GM23338 (cell line): Measurements from ENCODE around the gene SERPINB8. TPM values are rescaled to one million over a fixed set of nuclear protein-coding genes. Genes with fewer than 3 reads are reported as not detected.

Experiments used
- ATAC-seq: fragments of 200-7000 bp; cut with Tn5 transposase; 3 replicates; pipeline ENCODE4 v1.9.1; 2020
- DNase-seq: peaks from one replicate; pipeline ENCODE4 v3.0.0-alpha.2; 2015; ENCODE audit warnings: low spot score
- H2AFZ ChIP-seq: fragments of 200-600 bp; sonication (generic); 2 replicates; pipeline ENCODE4 v1.8.0; 2016; ENCODE audit warnings: antibody characterized with exemption, mild to moderate bottlenecking, moderate library complexity
- H3F3A ChIP-seq: fragments of 200-600 bp; sonication (generic); replicated peaks from 2 replicates; pipeline ENCODE4 v1.8.0; 2017; ENCODE audit warnings: antibody characterized with exemption, mixed run types, low read depth
- H3K27ac ChIP-seq: fragments of 200-600 bp; sonication (generic); 2 replicates; pipeline ENCODE4 v1.6.1; 2016; ENCODE audit warnings: low read depth
- H3K27me3 ChIP-seq: fragments of 200-600 bp; sonication (generic); 2 replicates; pipeline ENCODE4 v1.8.0; 2016; ENCODE audit warnings: mild to moderate bottlenecking, mixed run types, moderate library complexity; ENCODE audit not compliant: insufficient read depth
- H3K36me3 ChIP-seq: fragments of 200-600 bp; sonication (generic); 2 replicates; pipeline ENCODE4 v1.8.0; 2016; ENCODE audit warnings: mild to moderate bottlenecking; ENCODE audit not compliant: insufficient read depth
- H3K4me1 ChIP-seq: fragments of 200-600 bp; sonication (generic); 2 replicates; pipeline ENCODE4 v1.8.0; 2016; ENCODE audit warnings: mild to moderate bottlenecking, moderate library complexity; ENCODE audit not compliant: insufficient read depth
- H3K4me2 ChIP-seq: fragments of 200-600 bp; sonication (generic); 2 replicates; pipeline ENCODE4 v1.7.1; 2017; ENCODE audit warnings: mixed run types
- H3K4me3 ChIP-seq: fragments of 200-600 bp; sonication (generic); 2 replicates; pipeline ENCODE4 v1.6.1; 2016; ENCODE audit warnings: mixed run types
- H3K79me2 ChIP-seq: fragments of 200-600 bp; sonication (generic); replicated peaks from 2 replicates; pipeline ENCODE4 v1.8.0; 2017; ENCODE audit warnings: mild to moderate bottlenecking; ENCODE audit not compliant: insufficient read depth
- H3K9me2 ChIP-seq: fragments of 200-600 bp; sonication (generic); 2 replicates; pipeline ENCODE4 v1.8.0; 2017; ENCODE audit not compliant: insufficient read depth
- H4K20me1 ChIP-seq: fragments of 200-600 bp; sonication (generic); replicated peaks from 2 replicates; pipeline ENCODE4 v1.8.0; 2017; ENCODE audit warnings: mild to moderate bottlenecking; ENCODE audit not compliant: insufficient read depth
- H3K27ac Mint-ChIP-seq: 2 replicates; pipeline ENCODE4 v1.8.0; 2020; ENCODE audit warnings: inconsistent platforms, mild to moderate bottlenecking, moderate library complexity, mixed read lengths
- H3K27me3 Mint-ChIP-seq: 3 replicates; pipeline ENCODE4 v1.8.0; 2022; ENCODE audit warnings: low read depth, mild to moderate bottlenecking, moderate library complexity, mixed read lengths, inconsistent platforms; ENCODE audit not compliant: insufficient read depth, poor library complexity
- H3K36me3 Mint-ChIP-seq: 3 replicates; pipeline ENCODE4 v1.8.0; 2021; ENCODE audit warnings: low read depth, mild to moderate bottlenecking, inconsistent platforms, moderate library complexity, mixed read lengths
- H3K4me1 Mint-ChIP-seq: 3 replicates; pipeline ENCODE4 v1.8.0; 2020; ENCODE audit warnings: mild to moderate bottlenecking, inconsistent platforms, mixed read lengths
- H3K4me3 Mint-ChIP-seq: 3 replicates; pipeline ENCODE4 v1.8.0; 2021; ENCODE audit warnings: moderate library complexity, mild to moderate bottlenecking, inconsistent platforms, mixed read lengths
- H3K9me3 Mint-ChIP-seq: 3 replicates; pipeline ENCODE4 v1.8.0; 2020; ENCODE audit warnings: moderate library complexity, mild to moderate bottlenecking, inconsistent platforms, mixed read lengths
- CREB1 ChIP-seq: fragments of 250-450 bp; sonication (Bioruptor Pico); IDR thresholded peaks from 2 replicates; pipeline ENCODE4 v1.5.0; 2020; ENCODE audit warnings: low read depth, mild to moderate bottlenecking, moderate library complexity
- ETS1 ChIP-seq: IDR thresholded peaks from 2 replicates; pipeline ENCODE4 v1.6.1; 2016; ENCODE audit warnings: antibody characterized with exemption
- EZH2 ChIP-seq: fragments of 200-600 bp; sonication (generic); IDR thresholded peaks from one replicate; pipeline ENCODE4 v1.8.0; 2017; ENCODE audit warnings: antibody characterized with exemption, mild to moderate bottlenecking, low read depth; ENCODE audit not compliant: unreplicated experiment
- EZH2phosphoT487 ChIP-seq: fragments of 200-600 bp; sonication (generic); IDR thresholded peaks from one replicate; pipeline ENCODE4 v1.8.1; 2018; ENCODE audit warnings: antibody characterized with exemption; ENCODE audit not compliant: unreplicated experiment
- JUNB ChIP-seq: IDR thresholded peaks from one replicate; pipeline ENCODE4 v1.6.1; 2016; ENCODE audit warnings: antibody characterized with exemption; ENCODE audit not compliant: unreplicated experiment
- NANOG ChIP-seq: IDR thresholded peaks from 2 replicates; pipeline ENCODE4 v1.6.1; 2016; ENCODE audit warnings: antibody characterized with exemption, borderline replicate concordance
- POLR2AphosphoS5 ChIP-seq: IDR thresholded peaks from 2 replicates; pipeline ENCODE4 v1.6.1; 2016; ENCODE audit warnings: antibody characterized with exemption, low read depth
- REST ChIP-seq: IDR thresholded peaks from one replicate; pipeline ENCODE4 v1.6.1; 2018; ENCODE audit warnings: antibody characterized with exemption; ENCODE audit not compliant: unreplicated experiment
- STAT1 ChIP-seq: IDR thresholded peaks from one replicate; pipeline ENCODE4 v1.6.1; 2016; ENCODE audit warnings: antibody characterized with exemption; ENCODE audit not compliant: unreplicated experiment
- ZNF114 ChIP-seq: fragments of 250-450 bp; sonication (Bioruptor Pico); IDR thresholded peaks from 2 replicates; pipeline ENCODE4 v1.5.0; 2020; ENCODE audit warnings: mild to moderate bottlenecking, moderate library complexity
- ZNF331 ChIP-seq: fragments of 250-450 bp; sonication (Bioruptor Pico); IDR thresholded peaks from 2 replicates; pipeline ENCODE4 v1.5.0; 2020; ENCODE audit warnings: low read depth, mild to moderate bottlenecking, moderate library complexity
- ZNF462 ChIP-seq: fragments of 250-450 bp; sonication (Bioruptor Pico); IDR thresholded peaks from 2 replicates; pipeline ENCODE4 v1.5.0; 2020; ENCODE audit warnings: mild to moderate bottlenecking, moderate library complexity
- polyA plus RNA-seq: library from polyadenylated mRNA; unstranded; fragments of >200 nt; fragmentation: Nextera tagmentation; extraction: Ambion mirVana; gene quantifications from 2 replicates; pipeline ENCODE4 v1.2.1, GENCODE V29; 2016
- total RNA-seq: library from RNA; depleted of rRNA; stranded (reverse); fragments of >200 nt; shearing (Covaris generic); gene quantifications from 2 replicates; pipeline ENCODE4 v1.2.3, GENCODE V29; 2014
- TF ChIP-seq, protein P1 (sequence below), 2 experiments: fragments of 200-600 bp in 1 of 2; sonication (generic) in 1 of 2; conservative IDR thresholded peaks; 2 replicates each; pipeline versions ENCODE4 v1.5.1 to v1.6.1; 2016 to 2017; ENCODE audit warnings: antibody characterized with exemption in 2 of 2, low read depth in 2 of 2, mild to moderate bottlenecking in 2 of 2, moderate library complexity in 1 of 2

The SERPINB8 gene
- total and polyA plus RNA-seq, 2 experiments from 2014 or later = 0.50 to 2.1 TPM

- Histone ChIP-seq H3K36me3 (no peaks in the 10 kb centered on the region), H3K4me2 (no peak overlapping the region), H2AFZ (no peak overlapping the region), H3K27me3 (no peaks in the 10 kb centered on the region), H3K4me1 (no peaks in the 10 kb centered on the region), H3F3A (no peaks in the 10 kb centered on the region), H3K79me2 (no peaks in the 10 kb centered on the region), H4K20me1 (no peaks in the 10 kb centered on the region), H3K9me2 (peaks cover 7% of the 10 kb centered on the region; the same call in 1 of the 2 replicates), H3K27ac (no peak overlapping the region), H3K4me3 (no peak overlapping the region)
- Mint-ChIP-seq H3K27me3 (peaks cover 3% of the 10 kb centered on the region), H3K9me3 (peaks cover 27% of the 10 kb centered on the region), H3K27ac (no peak overlapping the region), H3K36me3 (peaks cover 11% of the 10 kb centered on the region; the same call in 2 of the 3 replicates), H3K4me1 (no peaks in the 10 kb centered on the region), H3K4me3 (no peak overlapping the region)
- DNase-seq (peak; percentile 78), ATAC-seq (peak; percentile 82)
- TF ChIP-seq EZH2 (no peak), NANOG (no peak), ZNF114 (CRISPR knock-in tag) (no peak), ZNF331 (no peak), CREB1 (no peak), EZH2phosphoT487 (no peak), ZNF462 (CRISPR knock-in tag) (0 out of 2 replicates have a peak, but pooled peaks have one; percentile 21), POLR2AphosphoS5 (no peak), REST (no peak), ETS1 (no peak), STAT1 (no peak), JUNB (no peak)
- TF ChIP-seq, protein P1, sequence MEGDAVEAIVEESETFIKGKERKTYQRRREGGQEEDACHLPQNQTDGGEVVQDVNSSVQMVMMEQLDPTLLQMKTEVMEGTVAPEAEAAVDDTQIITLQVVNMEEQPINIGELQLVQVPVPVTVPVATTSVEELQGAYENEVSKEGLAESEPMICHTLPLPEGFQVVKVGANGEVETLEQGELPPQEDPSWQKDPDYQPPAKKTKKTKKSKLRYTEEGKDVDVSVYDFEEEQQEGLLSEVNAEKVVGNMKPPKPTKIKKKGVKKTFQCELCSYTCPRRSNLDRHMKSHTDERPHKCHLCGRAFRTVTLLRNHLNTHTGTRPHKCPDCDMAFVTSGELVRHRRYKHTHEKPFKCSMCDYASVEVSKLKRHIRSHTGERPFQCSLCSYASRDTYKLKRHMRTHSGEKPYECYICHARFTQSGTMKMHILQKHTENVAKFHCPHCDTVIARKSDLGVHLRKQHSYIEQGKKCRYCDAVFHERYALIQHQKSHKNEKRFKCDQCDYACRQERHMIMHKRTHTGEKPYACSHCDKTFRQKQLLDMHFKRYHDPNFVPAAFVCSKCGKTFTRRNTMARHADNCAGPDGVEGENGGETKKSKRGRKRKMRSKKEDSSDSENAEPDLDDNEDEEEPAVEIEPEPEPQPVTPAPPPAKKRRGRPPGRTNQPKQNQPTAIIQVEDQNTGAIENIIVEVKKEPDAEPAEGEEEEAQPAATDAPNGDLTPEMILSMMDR (conservative IDR thresholded peaks at IDR 0.05; ENCODE audit: low read depth in 2 of 2) = peak; percentile 85 to 89
These were observed 25.0 kb downstream of the SERPINB8 start for GRCh38 chr18:63994783-63995399.
